Thyroid gland (tissue), 4 donors: ENCODE results near the gene PRR12. TPM values are rescaled to one million over a fixed set of nuclear protein-coding genes. Genes with fewer than 3 reads are reported as not detected.

ENCODE experiments used
- DNase-seq, 2 donors: peaks; one replicate each; pipeline ENCODE4 v3.0.0-alpha.2; 2019
- H3K27ac ChIP-seq, 3 donors: fragments of 200-600 bp; sonication (generic); 1 replicate in 2 of 3; 2 replicates in 1 of 3; pipeline ENCODE4 v1.5.1; 2016 to 2019; ENCODE audit warnings: mild to moderate bottlenecking in 1 of 3, moderate library complexity in 1 of 3
- H3K27me3 ChIP-seq: fragments of 200-600 bp; sonication (generic); one replicate; pipeline ENCODE4 v1.5.1; 2019
- H3K36me3 ChIP-seq, 2 donors: fragments of 200-600 bp; sonication (generic); one replicate each; pipeline ENCODE4 v1.5.1; 2016 to 2019
- H3K4me1 ChIP-seq, 2 donors: fragments of 200-600 bp; sonication (generic); one replicate each; pipeline ENCODE4 v1.5.1; 2017 to 2019
- H3K4me3 ChIP-seq, 3 donors: fragments of 200-600 bp; sonication (generic); replicated peaks in 1 of 3; 1 replicate in 2 of 3; 2 replicates in 1 of 3; pipeline ENCODE4 v1.5.1; 2016; ENCODE audit warnings: mild to moderate bottlenecking in 1 of 3
- H3K9me3 ChIP-seq: fragments of 200-600 bp; sonication (generic); one replicate; pipeline ENCODE4 v1.5.1; 2017
- POLR2A ChIP-seq, 2 donors: fragments of 450-650 bp; IDR thresholded peaks; one replicate each; pipeline ENCODE4 v1.6.1; 2017; ENCODE audit warnings: antibody characterized with exemption in 2 of 2, mild to moderate bottlenecking in 2 of 2, moderate library complexity in 1 of 2
- whole genome bisulfite sequencing, 2 donors: methylation state at CpG; one replicate each; pipeline ENCODE4 v1.1.5; 2017; 5-methylcytosine and 5-hydroxymethylcytosine counted together
- intact Hi-C: fragments of 100-400 bp; cut with DNase I; formaldehyde crosslinking; loops from one replicate; pipeline ENCODE4 v1.15.1; 2023
- total RNA-seq, 4 donors: library from RNA; depleted of rRNA; stranded (reverse); fragments of >200 nt; gene quantifications; one replicate each; pipeline ENCODE4 v1.2.3, GENCODE V29; 2016
- TF ChIP-seq, protein P1 (sequence below), 6 experiments: fragments of 200-600 bp in 3 of 6; fragments of 450-650 bp in 3 of 6; sonication (generic) in 3 of 6; IDR thresholded peaks; one replicate each; pipeline ENCODE4 v1.5.1; 2016 to 2019; ENCODE audit warnings: antibody characterized with exemption in 6 of 6, mild to moderate bottlenecking in 2 of 6, inconsistent platforms in 1 of 6, moderate library complexity in 1 of 6

PRR12 gene
- total RNA-seq, 4 donors from 2014 or later = 7.3 to 15.6 (median 12.4) TPM

DNA sequence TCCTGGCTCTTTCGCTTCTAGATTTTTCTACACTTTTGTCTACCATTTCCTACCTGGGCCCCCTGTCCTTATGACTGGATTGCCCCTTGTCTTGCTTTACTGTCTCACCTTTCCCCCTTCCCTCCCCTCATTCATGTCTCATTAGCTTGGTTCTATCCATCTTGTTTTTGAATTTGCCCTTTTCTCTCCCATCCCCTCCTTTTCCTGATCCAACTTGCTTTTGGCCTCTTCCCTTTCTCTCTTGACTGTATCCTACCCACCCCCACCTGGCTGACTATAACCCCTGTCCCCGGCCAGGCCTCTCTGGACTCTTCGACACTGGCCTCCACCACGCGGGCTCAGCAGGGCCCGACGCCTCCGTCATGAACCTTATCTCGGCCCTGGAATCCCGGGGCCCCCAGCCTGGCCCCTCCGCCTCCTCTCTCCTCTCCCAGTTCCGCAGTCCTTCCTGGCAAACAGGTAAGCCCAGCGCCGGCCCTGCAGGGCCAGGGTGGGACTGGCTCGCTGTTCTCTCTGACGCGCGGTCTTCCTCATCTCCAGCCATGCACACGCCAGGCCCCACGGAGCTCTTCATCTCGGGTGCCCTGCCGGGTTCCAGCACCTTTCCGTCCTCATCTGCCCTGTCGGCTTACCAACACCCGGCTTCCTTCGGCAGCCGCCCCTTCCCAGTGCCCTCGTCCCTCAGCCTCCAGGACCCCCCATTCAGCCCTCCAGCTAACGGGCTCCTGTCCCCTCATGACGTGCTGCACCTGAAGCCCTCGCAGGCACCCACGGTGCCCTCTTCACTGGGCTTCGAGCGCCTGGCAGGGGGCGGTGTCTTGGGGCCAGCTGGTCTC lies 3.4 kb downstream of the PRR12 start:
- Histone ChIP-seq H3K36me3 (peaks cover 27 to 46% of the 10 kb centered on the region in 2 donors), H3K4me3 (no peak overlapping the region), H3K27ac (peak overlapping the region in 1 of 3 donors; percentile 94), H3K27me3 (no peaks in the 10 kb centered on the region), H3K9me3 (no peaks in the 10 kb centered on the region), H3K4me1 (peaks cover 12 to 14% of the 10 kb centered on the region in 2 donors)
- no peak for DNase-seq
- no peak for TF ChIP-seq POLR2A (IDR thresholded peaks at IDR 0.05)
- TF ChIP-seq, protein P1, sequence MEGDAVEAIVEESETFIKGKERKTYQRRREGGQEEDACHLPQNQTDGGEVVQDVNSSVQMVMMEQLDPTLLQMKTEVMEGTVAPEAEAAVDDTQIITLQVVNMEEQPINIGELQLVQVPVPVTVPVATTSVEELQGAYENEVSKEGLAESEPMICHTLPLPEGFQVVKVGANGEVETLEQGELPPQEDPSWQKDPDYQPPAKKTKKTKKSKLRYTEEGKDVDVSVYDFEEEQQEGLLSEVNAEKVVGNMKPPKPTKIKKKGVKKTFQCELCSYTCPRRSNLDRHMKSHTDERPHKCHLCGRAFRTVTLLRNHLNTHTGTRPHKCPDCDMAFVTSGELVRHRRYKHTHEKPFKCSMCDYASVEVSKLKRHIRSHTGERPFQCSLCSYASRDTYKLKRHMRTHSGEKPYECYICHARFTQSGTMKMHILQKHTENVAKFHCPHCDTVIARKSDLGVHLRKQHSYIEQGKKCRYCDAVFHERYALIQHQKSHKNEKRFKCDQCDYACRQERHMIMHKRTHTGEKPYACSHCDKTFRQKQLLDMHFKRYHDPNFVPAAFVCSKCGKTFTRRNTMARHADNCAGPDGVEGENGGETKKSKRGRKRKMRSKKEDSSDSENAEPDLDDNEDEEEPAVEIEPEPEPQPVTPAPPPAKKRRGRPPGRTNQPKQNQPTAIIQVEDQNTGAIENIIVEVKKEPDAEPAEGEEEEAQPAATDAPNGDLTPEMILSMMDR (IDR thresholded peaks at IDR 0.05) = no peak
- WGBS, 2 donors = 94 to 95% methylated on average over 35 of the region's 35 CpGs
- intact Hi-C loops = no loop called here

DNA sequence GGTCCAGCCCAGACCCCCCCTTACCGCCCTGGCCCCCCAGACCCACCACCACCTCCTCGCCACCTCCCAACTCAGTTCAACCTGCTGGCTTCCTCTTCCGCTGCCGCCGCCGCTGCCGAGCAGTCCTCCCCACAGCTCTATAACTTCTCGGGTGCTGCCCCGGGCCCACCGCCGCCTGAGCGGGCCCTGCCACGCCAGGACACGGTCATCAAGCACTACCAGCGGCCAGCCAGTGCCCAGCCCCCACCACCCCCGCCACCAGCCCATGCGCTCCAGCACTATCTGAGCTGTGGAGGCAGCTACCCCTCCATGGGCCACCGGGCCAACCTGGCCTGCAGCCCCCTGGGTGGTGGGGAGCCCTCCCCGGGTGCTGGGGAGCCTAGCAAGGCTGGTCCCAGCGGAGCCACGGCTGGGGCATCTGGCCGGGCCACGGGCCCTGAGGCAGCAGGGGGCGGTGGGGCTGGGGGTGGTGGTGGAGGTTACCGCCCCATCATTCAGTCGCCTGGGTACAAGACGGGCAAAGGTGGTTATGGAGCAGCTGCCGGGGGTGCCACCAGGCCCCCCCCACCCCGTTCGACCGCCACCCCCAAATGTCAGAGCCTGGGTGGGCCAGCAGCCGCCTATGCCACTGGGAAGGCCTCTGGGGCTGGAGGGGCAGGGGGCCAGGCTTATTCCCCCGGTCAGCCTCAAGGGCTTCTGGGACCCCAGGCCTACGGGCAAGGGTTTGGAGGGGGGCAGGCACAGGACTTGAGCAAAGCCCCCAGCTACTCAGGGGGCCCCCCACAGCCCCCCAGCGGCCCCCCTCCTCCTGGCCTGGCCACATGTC lies 4.2 kb downstream of the PRR12 start:
- no peaks in the 10 kb centered on the region for H3K9me3 ChIP-seq
- H3K27me3 ChIP-seq = no peaks in the 10 kb centered on the region
- no peak overlapping the region for H3K4me3 ChIP-seq
- 94 to 95% methylated on average over 12 to 23 of the region's 35 CpGs for WGBS, 2 donors
- no peak for DNase-seq
- no peak overlapping the region for H3K27ac ChIP-seq
- peaks cover 34 to 54% of the 10 kb centered on the region in 2 donors for H3K36me3 ChIP-seq
- H3K4me1 ChIP-seq = peaks cover 12 to 14% of the 10 kb centered on the region in 2 donors
- intact Hi-C loops = loop anchor here (5.0 kb wide), 1 partner anchor 42 kb away; no protein-coding TSS in a partner anchor
- no peak for TF ChIP-seq POLR2A (IDR thresholded peaks at IDR 0.05)
- TF ChIP-seq, protein P1 (IDR thresholded peaks at IDR 0.05) = no peak

DNA sequence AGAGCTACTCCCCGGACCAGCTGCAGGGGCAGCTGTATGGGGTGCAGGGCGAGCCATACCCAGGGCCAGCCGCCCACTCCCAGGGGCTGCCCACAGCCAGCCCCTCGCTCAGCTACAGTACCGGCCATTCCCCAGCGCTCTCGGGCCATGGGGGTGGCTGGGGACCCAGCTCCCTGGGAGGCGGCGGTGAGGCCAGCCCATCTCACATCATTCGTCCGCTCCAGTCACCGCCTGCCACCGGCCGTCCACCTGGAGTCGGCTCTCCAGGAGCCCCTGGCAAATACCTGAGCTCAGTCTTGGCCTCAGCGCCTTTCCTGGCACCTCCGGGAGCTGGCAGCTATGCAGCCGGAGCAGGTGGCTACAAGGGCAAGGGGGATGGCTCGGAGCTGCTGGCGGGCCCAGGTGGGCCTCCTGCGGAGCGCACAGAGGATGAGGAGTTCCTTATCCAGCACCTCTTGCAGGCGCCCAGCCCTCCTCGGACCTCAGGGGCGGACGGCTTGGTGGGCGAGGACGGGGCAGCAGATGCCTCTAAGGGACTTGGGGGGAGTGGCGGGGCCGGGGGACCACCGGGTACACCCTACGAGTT lies 4.9 kb downstream of the PRR12 start:
- Histone ChIP-seq H3K27ac (no peak overlapping the region), H3K27me3 (no peaks in the 10 kb centered on the region)
- intact Hi-C loops = loop anchor here (5.0 kb wide), 1 partner anchor 41 kb away; no protein-coding TSS in a partner anchor

DNA sequence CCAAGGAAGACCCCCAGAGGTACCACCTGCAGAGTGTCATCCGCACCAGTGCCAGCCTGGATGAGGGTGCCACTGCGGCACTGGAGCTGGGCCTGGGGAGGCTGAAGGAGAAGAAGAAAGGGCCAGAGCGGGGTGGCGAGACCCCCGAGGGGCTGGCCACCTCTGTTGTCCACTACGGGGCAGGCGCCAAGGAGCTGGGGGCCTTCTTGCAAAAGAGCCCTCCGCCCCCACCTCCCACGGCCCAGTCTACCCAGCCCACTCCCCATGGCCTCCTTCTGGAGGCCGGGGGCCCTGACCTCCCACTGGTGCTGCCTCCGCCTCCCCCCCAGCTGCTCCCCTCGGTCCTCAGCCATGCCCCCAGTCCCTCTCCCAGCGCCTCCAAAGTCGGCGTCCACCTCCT lies 5.4 kb downstream of the PRR12 start:
- no peak overlapping the region for H3K4me3 ChIP-seq
- intact Hi-C loops = loop anchor here (5.0 kb wide), 1 partner anchor 41 kb away; no protein-coding TSS in a partner anchor
- 93 to 100% methylated on average over 8 to 13 of the region's 15 CpGs for WGBS, 2 donors
- H3K36me3 ChIP-seq = peaks cover 40 to 61% of the 10 kb centered on the region in 2 donors
- no peaks in the 10 kb centered on the region for H3K9me3 ChIP-seq
- no peak overlapping the region for H3K27ac ChIP-seq
- peaks cover 12 to 14% of the 10 kb centered on the region in 2 donors for H3K4me1 ChIP-seq
- no peaks in the 10 kb centered on the region for H3K27me3 ChIP-seq
- TF ChIP-seq, protein P1 (IDR thresholded peaks at IDR 0.05) = no peak
- no peak for TF ChIP-seq POLR2A (IDR thresholded peaks at IDR 0.05)
- no peak for DNase-seq

More for the DNA sequence above, 4.9 kb downstream of the PRR12 start:
- Histone ChIP-seq H3K4me1 (peaks cover 12 to 14% of the 10 kb centered on the region in 2 donors), H3K9me3 (no peaks in the 10 kb centered on the region), H3K4me3 (no peak overlapping the region), H3K36me3 (peaks cover 36 to 58% of the 10 kb centered on the region in 2 donors)
- TF ChIP-seq, protein P1 (IDR thresholded peaks at IDR 0.05) = no peak
- no peak for TF ChIP-seq POLR2A (IDR thresholded peaks at IDR 0.05)
- WGBS, 2 donors = 92 to 98% methylated on average over 9 to 24 of the region's 32 CpGs
- no peak for DNase-seq
